ENCODE results near the gene DCP1B.

- TF ChIP-seq EZH2phosphoT487 (IDR thresholded peaks at IDR 0.05; ENCODE audit: insufficient read depth, low read depth) (no peak), EZH2 (IDR thresholded peaks at IDR 0.05; ENCODE audit: insufficient read depth, poor library complexity, severe bottlenecking) (no peak)
Observed at GRCh38 chr12:1912580-1913376, 91.5 kb downstream of the DCP1B start.
